Measurements from ENCODE around the gene SBF2.

SBF2 gene

DNA sequence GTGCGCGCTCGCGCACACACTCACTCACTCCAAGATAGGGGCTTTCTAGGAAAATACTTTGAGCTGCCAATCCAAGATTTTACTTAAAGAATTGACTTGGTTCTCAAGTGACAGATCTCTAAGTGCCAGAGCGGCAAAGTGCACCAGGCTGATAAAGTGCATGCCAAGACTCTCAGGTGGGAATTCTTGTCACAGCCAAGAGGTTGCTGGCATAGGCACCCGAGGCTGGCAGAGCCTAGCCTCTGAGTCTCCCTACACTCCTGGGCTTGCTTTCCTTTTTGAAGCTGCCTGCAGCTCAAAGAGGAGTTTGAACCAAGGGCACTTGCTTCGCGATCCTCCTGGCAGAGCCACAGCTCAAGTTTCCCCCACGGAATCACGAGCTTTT, 8.3 kb upstream of the SBF2 start:
- ChIA-PET POLR2A (ENCODE audit: low non-redundant PET) (interaction anchor here (0.6 to 1.1 kb wide), 2 partner anchors 185 to 543 kb away, joined by 3 to 5 read pairs; no protein-coding TSS in a partner anchor), CTCF (interaction anchor here (0.5 to 1.3 kb wide), 3 partner anchors 211 to 544 kb away, joined by 3 read pairs; no protein-coding TSS in a partner anchor)
- peak; percentile 13 for DNase-seq (ENCODE audit: low spot score)
- TF ChIP-seq, protein P1, sequence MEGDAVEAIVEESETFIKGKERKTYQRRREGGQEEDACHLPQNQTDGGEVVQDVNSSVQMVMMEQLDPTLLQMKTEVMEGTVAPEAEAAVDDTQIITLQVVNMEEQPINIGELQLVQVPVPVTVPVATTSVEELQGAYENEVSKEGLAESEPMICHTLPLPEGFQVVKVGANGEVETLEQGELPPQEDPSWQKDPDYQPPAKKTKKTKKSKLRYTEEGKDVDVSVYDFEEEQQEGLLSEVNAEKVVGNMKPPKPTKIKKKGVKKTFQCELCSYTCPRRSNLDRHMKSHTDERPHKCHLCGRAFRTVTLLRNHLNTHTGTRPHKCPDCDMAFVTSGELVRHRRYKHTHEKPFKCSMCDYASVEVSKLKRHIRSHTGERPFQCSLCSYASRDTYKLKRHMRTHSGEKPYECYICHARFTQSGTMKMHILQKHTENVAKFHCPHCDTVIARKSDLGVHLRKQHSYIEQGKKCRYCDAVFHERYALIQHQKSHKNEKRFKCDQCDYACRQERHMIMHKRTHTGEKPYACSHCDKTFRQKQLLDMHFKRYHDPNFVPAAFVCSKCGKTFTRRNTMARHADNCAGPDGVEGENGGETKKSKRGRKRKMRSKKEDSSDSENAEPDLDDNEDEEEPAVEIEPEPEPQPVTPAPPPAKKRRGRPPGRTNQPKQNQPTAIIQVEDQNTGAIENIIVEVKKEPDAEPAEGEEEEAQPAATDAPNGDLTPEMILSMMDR (conservative IDR thresholded peaks at IDR 0.05; ENCODE audit: low read depth), result no peak
- peak overlapping the region; percentile 94 for H3K27ac ChIP-seq

DNA sequence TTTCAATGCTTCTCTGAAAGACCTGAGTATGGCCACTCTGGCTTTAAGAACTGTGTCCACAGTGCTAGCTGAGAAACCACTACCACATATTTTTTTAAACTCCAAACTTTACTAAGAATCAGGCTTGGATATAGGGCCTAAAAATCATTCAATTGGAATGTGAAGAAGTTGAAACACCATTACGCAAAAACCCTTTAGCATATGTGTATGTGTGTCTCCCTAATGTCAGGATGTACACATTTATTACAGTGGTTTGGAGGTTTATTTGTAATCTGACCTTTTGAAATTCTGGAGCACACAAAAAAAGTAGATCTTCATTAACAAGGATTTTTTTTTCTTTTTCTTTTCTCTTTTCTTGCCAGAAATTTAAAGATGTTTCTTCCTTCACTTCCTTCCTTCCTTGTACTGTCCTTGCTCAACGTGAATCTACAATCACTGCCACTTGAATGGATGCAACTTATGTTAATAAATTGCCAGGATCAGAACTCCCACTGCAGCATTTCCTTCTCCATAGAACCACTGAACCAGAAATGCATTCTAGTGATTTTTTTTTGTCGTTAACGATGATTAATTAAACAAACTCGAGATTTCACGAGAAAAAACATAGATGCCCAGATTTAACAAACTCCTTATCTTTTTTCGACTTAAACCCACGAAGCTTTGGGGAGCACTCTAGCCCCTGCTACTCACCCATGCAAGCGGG, 7.8 kb upstream of the SBF2 start:
- peak; percentile 41 for DNase-seq (ENCODE audit: low spot score)
- CTCF ChIA-PET, result interaction anchor here (0.5 to 0.6 kb wide), 2 partner anchors 38 to 210 kb away, joined by 3 to 4 read pairs; no protein-coding TSS in a partner anchor
- POLR2A ChIA-PET (ENCODE audit: low non-redundant PET), result no interaction called here
- TF ChIP-seq, protein P1 (conservative IDR thresholded peaks at IDR 0.05; ENCODE audit: low read depth), result no peak
- peak overlapping the region; percentile 94 for H3K27ac ChIP-seq

DNA sequence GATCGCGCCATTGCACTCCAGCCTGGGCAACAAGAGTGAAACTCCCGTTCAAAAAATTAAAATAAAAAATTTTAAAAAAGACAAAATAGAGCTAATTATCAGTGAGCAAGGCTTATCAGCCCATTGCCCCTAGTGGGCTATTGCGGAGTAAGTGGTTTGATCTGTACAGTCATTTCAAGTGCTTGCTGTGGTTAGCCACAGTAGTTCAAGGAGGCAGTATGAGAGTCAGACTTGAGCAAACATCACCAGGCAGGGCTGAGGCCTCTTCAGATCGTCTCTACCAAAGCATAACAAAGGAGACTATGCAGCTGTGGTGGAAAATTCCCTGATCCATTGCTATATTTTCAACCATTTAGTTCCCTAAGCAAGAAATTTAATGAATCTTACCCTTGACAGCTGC, 4.3 kb upstream of the SBF2 start:
- no peak for DNase-seq (ENCODE audit: low spot score)
- H3K27ac ChIP-seq, result no peak overlapping the region
- TF ChIP-seq, protein P1 (conservative IDR thresholded peaks at IDR 0.05; ENCODE audit: low read depth), result no peak
- ChIA-PET CTCF (no interaction called here), POLR2A (ENCODE audit: low non-redundant PET) (no interaction called here)

DNA sequence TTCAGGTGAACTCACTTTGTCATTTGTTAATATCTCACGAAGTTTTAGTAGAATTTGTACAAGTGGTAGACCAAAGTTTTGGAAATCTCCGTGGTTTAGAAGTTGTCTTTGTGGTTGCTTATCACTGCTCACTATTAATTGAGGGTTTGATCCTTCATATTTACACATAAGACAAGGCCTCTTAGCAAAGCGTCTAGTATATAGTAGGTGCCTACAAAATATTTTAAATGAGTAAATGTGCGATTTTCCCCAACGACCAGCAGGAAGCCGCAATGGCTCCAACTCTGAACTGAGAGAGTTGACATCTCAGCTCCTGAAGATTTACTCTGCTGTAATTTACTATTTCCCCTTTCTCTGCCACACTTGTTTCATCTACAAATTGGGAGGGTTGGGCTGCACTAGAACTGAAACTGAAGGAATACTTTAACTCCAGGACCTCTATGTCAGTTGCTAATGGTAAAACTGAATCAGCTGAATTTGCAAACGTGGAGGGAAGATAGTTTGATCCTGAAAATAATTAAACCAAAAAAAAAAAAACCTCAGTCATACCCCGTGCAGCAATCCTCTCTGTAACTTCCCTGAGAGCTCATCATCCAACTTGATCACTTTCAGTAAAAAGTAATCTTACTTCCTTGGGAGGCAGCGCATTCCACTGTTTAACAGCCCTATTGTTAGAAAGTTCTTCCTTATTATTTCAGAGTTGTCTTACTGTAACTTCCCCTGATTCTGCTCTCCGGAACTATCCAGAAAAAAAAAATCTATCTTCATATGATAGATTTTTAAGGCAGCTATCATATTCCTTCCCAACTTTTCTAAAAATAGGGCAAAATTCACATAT, 1.3 kb upstream of the SBF2 start:
- TF ChIP-seq, protein P1 (conservative IDR thresholded peaks at IDR 0.05; ENCODE audit: low read depth), result no peak
- CTCF ChIA-PET, result no interaction called here
- H3K27ac ChIP-seq, result peak overlapping the region; percentile 90

DNA sequence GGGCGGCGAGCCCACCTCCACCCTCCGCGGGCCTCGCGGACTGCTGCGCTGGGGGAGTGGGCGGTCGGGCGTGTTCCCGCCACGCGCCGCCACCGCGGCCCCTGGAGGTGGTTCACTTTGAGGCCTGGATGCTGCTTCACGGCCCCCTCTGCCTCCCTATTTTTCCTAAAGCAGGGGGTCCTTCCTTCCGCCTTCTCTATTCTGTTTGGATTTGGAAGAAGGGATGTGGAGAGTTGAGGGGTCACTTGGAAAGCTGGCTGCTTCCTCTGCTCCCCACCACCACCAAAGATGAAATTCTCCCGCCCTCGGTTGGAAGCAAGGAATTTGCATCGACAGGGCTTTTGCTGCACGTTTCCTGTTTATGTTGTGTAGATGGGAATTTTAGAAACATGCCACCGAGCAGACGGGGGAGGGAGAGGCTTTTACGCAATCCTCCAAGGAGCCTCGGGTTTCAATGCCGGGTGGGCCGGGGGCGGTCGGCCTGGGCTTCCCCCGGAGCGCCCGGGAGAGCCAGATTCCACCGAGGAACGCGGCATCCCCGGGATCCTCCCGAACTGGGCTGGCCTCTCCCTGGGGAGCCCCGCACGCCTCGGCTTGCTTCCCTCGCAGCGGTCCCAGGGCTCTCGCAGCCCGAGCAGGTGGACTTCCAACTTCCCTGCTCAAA, 403 bp upstream of the SBF2 start:
- ChIA-PET POLR2A (ENCODE audit: low non-redundant PET) (no interaction called here), CTCF (no interaction called here)
- peak; percentile 44 for DNase-seq (ENCODE audit: low spot score)
- TF ChIP-seq, protein P1 (conservative IDR thresholded peaks at IDR 0.05; ENCODE audit: low read depth), result no peak
- peak overlapping the region; percentile 90 for H3K27ac ChIP-seq

More for the DNA sequence above, 1.3 kb upstream of the SBF2 start:
- DNase-seq (ENCODE audit: low spot score), result no peak
- POLR2A ChIA-PET (ENCODE audit: low non-redundant PET), result no interaction called here
